Osteocyte (in vitro differentiated cells): ENCODE measurements around the gene GANAB. TPM values are rescaled to one million over a fixed set of nuclear protein-coding genes. Genes with fewer than 3 reads are reported as not detected.
"Not testable (repeated sequence)": the region's sequence is repeated elsewhere in the genome, so short reads cannot be mapped to it uniquely, and the experiment has no call there.

ENCODE experiments used
- DNase-seq: peaks from one replicate; pipeline ENCODE4 v3.0.0; 2021; ENCODE audit warnings: mixed read lengths; ENCODE audit not compliant: unreplicated experiment; ENCODE audit errors: extremely low spot score
- H3K27ac Mint-ChIP-seq: one replicate; pipeline ENCODE4 v1.8.0; 2021; ENCODE audit warnings: mild to moderate bottlenecking, mixed read lengths; ENCODE audit not compliant: unreplicated experiment
- H3K27me3 Mint-ChIP-seq: one replicate; pipeline ENCODE4 v1.8.0; 2021; ENCODE audit warnings: mixed read lengths; ENCODE audit not compliant: unreplicated experiment
- H3K36me3 Mint-ChIP-seq: one replicate; pipeline ENCODE4 v1.8.0; 2021; ENCODE audit warnings: mixed read lengths; ENCODE audit not compliant: unreplicated experiment
- H3K4me1 Mint-ChIP-seq: one replicate; pipeline ENCODE4 v1.8.0; 2021; ENCODE audit warnings: mixed read lengths; ENCODE audit not compliant: unreplicated experiment
- H3K4me3 Mint-ChIP-seq: one replicate; pipeline ENCODE4 v1.8.0; 2021; ENCODE audit warnings: mild to moderate bottlenecking, moderate library complexity, mixed read lengths; ENCODE audit not compliant: unreplicated experiment
- H3K9me3 Mint-ChIP-seq: one replicate; pipeline ENCODE4 v1.8.0; 2021; ENCODE audit warnings: mixed read lengths; ENCODE audit not compliant: unreplicated experiment
- CTCF ChIP-seq: fragments of 200-600 bp; sonication (generic); IDR thresholded peaks from 2 replicates; pipeline ENCODE4 v1.5.0; 2021; ENCODE audit warnings: antibody characterized with exemption, mild to moderate bottlenecking, moderate library complexity
- total RNA-seq: library from RNA; stranded (reverse); gene quantifications from 2 replicates; pipeline ENCODE4 v1.2.1, GENCODE V29; 2021

GANAB gene
- total RNA-seq, 1 donor from 2014 or later = 366 TPM

- DNase-seq = no peak
- no peaks in the 10 kb centered on the region for H3K27me3 Mint-ChIP-seq
- TF ChIP-seq CTCF = no peak
- peak overlapping the region; percentile 85 for H3K4me3 Mint-ChIP-seq
- H3K27ac Mint-ChIP-seq = peak overlapping the region; percentile 95
- peaks cover 21% of the 10 kb centered on the region for H3K36me3 Mint-ChIP-seq
- H3K9me3 Mint-ChIP-seq = no peaks in the 10 kb centered on the region
- H3K4me1 Mint-ChIP-seq = peaks cover 37% of the 10 kb centered on the region
Measured at GRCh38 chr11:62678433-62678769, 32.0 kb upstream of the GANAB start.

GRCh38 chr11:62677714-62678113, 31.3 kb upstream of the GANAB start:
- peak overlapping the region; percentile 95 for H3K27ac Mint-ChIP-seq
- H3K4me1 Mint-ChIP-seq = peaks cover 43% of the 10 kb centered on the region
- DNase-seq = no peak
- no peaks in the 10 kb centered on the region for H3K9me3 Mint-ChIP-seq
- H3K36me3 Mint-ChIP-seq = peaks cover 21% of the 10 kb centered on the region
- no peaks in the 10 kb centered on the region for H3K27me3 Mint-ChIP-seq
- no peak for TF ChIP-seq CTCF
- H3K4me3 Mint-ChIP-seq = peak overlapping the region; percentile 85

GRCh38 chr11:62677156-62677555, 30.7 kb upstream of the GANAB start:
- DNase-seq = no peak
- Mint-ChIP-seq H3K9me3 (no peaks in the 10 kb centered on the region), H3K4me3 (peak overlapping the region; percentile 50), H3K4me1 (peaks cover 48% of the 10 kb centered on the region), H3K27ac (no peak overlapping the region), H3K36me3 (peaks cover 21% of the 10 kb centered on the region), H3K27me3 (no peaks in the 10 kb centered on the region)
- TF ChIP-seq CTCF = no peak

- peaks cover 21% of the 10 kb centered on the region for H3K36me3 Mint-ChIP-seq
- no peak for TF ChIP-seq CTCF
- H3K9me3 Mint-ChIP-seq = no peaks in the 10 kb centered on the region
- no peaks in the 10 kb centered on the region for H3K27me3 Mint-ChIP-seq
- peak overlapping the region; percentile 50 for H3K4me3 Mint-ChIP-seq
- H3K4me1 Mint-ChIP-seq = peaks cover 50% of the 10 kb centered on the region
- H3K27ac Mint-ChIP-seq = no peak overlapping the region
- no peak for DNase-seq
Measured at GRCh38 chr11:62676698-62677097, 30.3 kb upstream of the GANAB start.

- H3K9me3 Mint-ChIP-seq, H3K27me3 Mint-ChIP-seq, DNase-seq, H3K4me3 Mint-ChIP-seq, H3K27ac Mint-ChIP-seq: not testable (repeated sequence)
- Mint-ChIP-seq H3K36me3 (peaks cover 22% of the 10 kb centered on the region), H3K4me1 (peaks cover 54% of the 10 kb centered on the region)
Measured at GRCh38 chr11:62675415-62675814, 29.0 kb upstream of the GANAB start.

- H3K4me3 Mint-ChIP-seq = peak overlapping the region; percentile 95
- H3K9me3 Mint-ChIP-seq = no peaks in the 10 kb centered on the region
- peak overlapping the region; percentile 94 for H3K27ac Mint-ChIP-seq
- peaks cover 24% of the 10 kb centered on the region for H3K36me3 Mint-ChIP-seq
- TF ChIP-seq CTCF = no peak
- H3K27me3 Mint-ChIP-seq = no peaks in the 10 kb centered on the region
- H3K4me1 Mint-ChIP-seq = peaks cover 50% of the 10 kb centered on the region
- no peak for DNase-seq
Measured at GRCh38 chr11:62673196-62673525, 26.7 kb upstream of the GANAB start.
